NCI-H446 treated with DMSO at 0.1 percent for 48 hours (cell line): ENCODE data around the gene COG6.

Source experiments
- DNase-seq: peaks from one replicate; lab custom pipeline; 2025; lab: John Stamatoyannopoulos, UW

Gene COG6

GRCh38 chr13:39655569-39656324 lies at the start of gene COG6:
Gene COG6 (plus strand): TSS chr13:39655662. CDS start chr13:39655727, 65 bp downstream.
- peak; percentile 68 for DNase-seq

- no peak for DNase-seq
Measured at GRCh38 chr13:39605677-39606320, 49.7 kb upstream of the COG6 start.

- DNase-seq, result no peak
Measured at GRCh38 chr13:39607876-39608275, 47.6 kb upstream of the COG6 start.

- peak; percentile 62 for DNase-seq
Measured at GRCh38 chr13:39612023-39612637, 43.3 kb upstream of the COG6 start.

GRCh38 chr13:39616087-39616694 lies 39.3 kb upstream of the COG6 start:
- peak; percentile 55 for DNase-seq

- no peak for DNase-seq
Measured at GRCh38 chr13:39618561-39618960, 36.9 kb upstream of the COG6 start.

GRCh38 chr13:39623466-39623865 lies 32.0 kb upstream of the COG6 start:
- no peak for DNase-seq

- no peak for DNase-seq
Measured at GRCh38 chr13:39631307-39631706, 24.2 kb upstream of the COG6 start.

- DNase-seq, result no peak
Measured at GRCh38 chr13:39632994-39633393, 22.5 kb upstream of the COG6 start.

- DNase-seq, result no peak
Measured at GRCh38 chr13:39635564-39635963, 19.9 kb upstream of the COG6 start.

- no peak for DNase-seq
Measured at GRCh38 chr13:39637890-39638289, 17.6 kb upstream of the COG6 start.

- no peak for DNase-seq
Measured at GRCh38 chr13:39641645-39642044, 13.8 kb upstream of the COG6 start.

GRCh38 chr13:39646122-39646521 lies 9.3 kb upstream of the COG6 start:
- DNase-seq, result no peak

- no peak for DNase-seq
Measured at GRCh38 chr13:39655041-39655568, 357 bp upstream of the COG6 start.

- DNase-seq, result no peak
Measured at GRCh38 chr13:39656325-39656677, 839 bp downstream of the COG6 start.

GRCh38 chr13:39663508-39663907 lies 8.0 kb downstream of the COG6 start:
- no peak for DNase-seq

GRCh38 chr13:39663958-39664357 lies 8.5 kb downstream of the COG6 start:
- DNase-seq, result no peak

GRCh38 chr13:39665763-39666162 lies 10.3 kb downstream of the COG6 start:
- DNase-seq, result no peak

GRCh38 chr13:39670445-39670844 lies 15.0 kb downstream of the COG6 start:
- no peak for DNase-seq

GRCh38 chr13:39672378-39673132 lies 17.1 kb downstream of the COG6 start:
- DNase-seq, result no peak

GRCh38 chr13:39675904-39676303 lies 20.4 kb downstream of the COG6 start:
- DNase-seq, result no peak

GRCh38 chr13:39676315-39676876 lies 20.9 kb downstream of the COG6 start:
- DNase-seq, result peak; percentile 27
